ENCODE data around the gene CTR9.

GRCh38 chr11:10719616-10720015 is 31.4 kb upstream of the CTR9 start:
- TF ChIP-seq YY1 (IDR thresholded peaks at IDR 0.05; ENCODE audit: insufficient read depth, insufficient read length) (no peak), SUZ12 (IDR thresholded peaks at IDR 0.05; ENCODE audit: extremely low read depth, insufficient read depth, insufficient read length) (no peak)
